SK-N-SH treated with all-trans-retinoic acid at 6 μM for 48 hours (cell line): Measurements from ENCODE around the gene PCSK9.

Experiments used
- ARNTL ChIP-seq: fragments of 450-650 bp; formaldehyde crosslinking; IDR thresholded peaks from 2 replicates; pipeline ENCODE4 v1.5.0; 2020; ENCODE audit warnings: low read depth, mild to moderate bottlenecking, moderate library complexity, borderline replicate concordance
- BACH2 ChIP-seq: fragments of 250-450 bp; sonication (Bioruptor Pico); IDR thresholded peaks from 2 replicates; pipeline ENCODE4 v1.9.0; 2021; ENCODE audit warnings: mild to moderate bottlenecking, borderline replicate concordance
- CREB5 ChIP-seq: fragments of 250-450 bp; sonication (Bioruptor Pico); IDR thresholded peaks from 2 replicates; pipeline ENCODE4 v1.5.1; 2020; ENCODE audit warnings: low read depth, mild to moderate bottlenecking, moderate library complexity
- ESRRG ChIP-seq: fragments of 250-450 bp; sonication (Bioruptor Pico); IDR thresholded peaks from 2 replicates; pipeline ENCODE4 v1.6.1; 2021; ENCODE audit warnings: mild to moderate bottlenecking
- ISL1 ChIP-seq: fragments of 250-450 bp; sonication (Bioruptor Pico); IDR thresholded peaks from 2 replicates; pipeline ENCODE4 v2.1.2; 2022; ENCODE audit warnings: mild to moderate bottlenecking, moderate library complexity
- RARB ChIP-seq: fragments of 250-450 bp; sonication (Bioruptor Pico); IDR thresholded peaks from 2 replicates; pipeline ENCODE4 v1.8.0; 2021; ENCODE audit warnings: mild to moderate bottlenecking, moderate library complexity
- SNAI2 ChIP-seq: fragments of 250-450 bp; sonication (Bioruptor Pico); IDR thresholded peaks from 2 replicates; pipeline ENCODE4 v1.5.0; 2020; ENCODE audit warnings: mild to moderate bottlenecking, moderate library complexity
- TCF4 ChIP-seq: fragments of 250-450 bp; sonication (Bioruptor Pico); IDR thresholded peaks from 2 replicates; pipeline ENCODE4 v1.8.0; 2021; ENCODE audit warnings: mild to moderate bottlenecking, moderate library complexity, borderline replicate concordance
- TOX ChIP-seq: fragments of 250-450 bp; sonication (Bioruptor Pico); IDR thresholded peaks from 2 replicates; pipeline ENCODE4 v1.8.0; 2021; ENCODE audit warnings: mild to moderate bottlenecking, moderate library complexity, borderline replicate concordance
- ZFP3 ChIP-seq: fragments of 250-450 bp; sonication (Bioruptor Pico); IDR thresholded peaks from 2 replicates; pipeline ENCODE4 v1.5.0; 2020; ENCODE audit warnings: mild to moderate bottlenecking, moderate library complexity
- ZFP30 ChIP-seq: fragments of 450-650 bp; formaldehyde crosslinking; IDR thresholded peaks from 2 replicates; pipeline ENCODE4 v1.5.0; 2022; ENCODE audit warnings: mild to moderate bottlenecking, moderate library complexity
- ZNF70 ChIP-seq: fragments of 450-650 bp; formaldehyde crosslinking; IDR thresholded peaks from 2 replicates; pipeline ENCODE4 v1.5.0; 2020; ENCODE audit warnings: mild to moderate bottlenecking, moderate library complexity
- ZNF8 ChIP-seq: fragments of 450-650 bp; formaldehyde crosslinking; IDR thresholded peaks from 2 replicates; pipeline ENCODE4 v1.5.0; 2020; ENCODE audit warnings: mild to moderate bottlenecking, moderate library complexity
- TF ChIP-seq, protein P1 (sequence below): fragments of 250-450 bp; sonication (Bioruptor Pico); IDR thresholded peaks from 2 replicates; pipeline ENCODE4 v1.8.0; 2020; ENCODE audit warnings: mild to moderate bottlenecking, moderate library complexity, borderline replicate concordance

GRCh38 chr1:55053265-55053954 is 14.1 kb downstream of the PCSK9 start:
- TF ChIP-seq, protein P1, sequence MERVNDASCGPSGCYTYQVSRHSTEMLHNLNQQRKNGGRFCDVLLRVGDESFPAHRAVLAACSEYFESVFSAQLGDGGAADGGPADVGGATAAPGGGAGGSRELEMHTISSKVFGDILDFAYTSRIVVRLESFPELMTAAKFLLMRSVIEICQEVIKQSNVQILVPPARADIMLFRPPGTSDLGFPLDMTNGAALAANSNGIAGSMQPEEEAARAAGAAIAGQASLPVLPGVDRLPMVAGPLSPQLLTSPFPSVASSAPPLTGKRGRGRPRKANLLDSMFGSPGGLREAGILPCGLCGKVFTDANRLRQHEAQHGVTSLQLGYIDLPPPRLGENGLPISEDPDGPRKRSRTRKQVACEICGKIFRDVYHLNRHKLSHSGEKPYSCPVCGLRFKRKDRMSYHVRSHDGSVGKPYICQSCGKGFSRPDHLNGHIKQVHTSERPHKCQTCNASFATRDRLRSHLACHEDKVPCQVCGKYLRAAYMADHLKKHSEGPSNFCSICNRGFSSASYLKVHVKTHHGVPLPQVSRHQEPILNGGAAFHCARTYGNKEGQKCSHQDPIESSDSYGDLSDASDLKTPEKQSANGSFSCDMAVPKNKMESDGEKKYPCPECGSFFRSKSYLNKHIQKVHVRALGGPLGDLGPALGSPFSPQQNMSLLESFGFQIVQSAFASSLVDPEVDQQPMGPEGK (CRISPR knock-in tag) = no peak
- no peak for TF ChIP-seq TOX
- no peak for TF ChIP-seq ARNTL (CRISPR knock-in tag)
- no peak for TF ChIP-seq ZNF8 (CRISPR knock-in tag)
- TF ChIP-seq ZFP3 = no peak
- TF ChIP-seq ZFP30 = no peak
- TF ChIP-seq BACH2 = no peak
- no peak for TF ChIP-seq TCF4
- no peak for TF ChIP-seq SNAI2 (CRISPR knock-in tag)
- TF ChIP-seq CREB5 (CRISPR knock-in tag) = no peak
- no peak for TF ChIP-seq RARB
- TF ChIP-seq ISL1 (CRISPR knock-in tag) = no peak
- TF ChIP-seq ZNF70 (CRISPR knock-in tag) = no peak
- TF ChIP-seq ESRRG (CRISPR knock-in tag) = no peak
